Heart left ventricle (tissue), 16 donors: ENCODE results near the gene TDRD10. TPM values are rescaled to one million over a fixed set of nuclear protein-coding genes. Genes with fewer than 3 reads are reported as not detected.
A peak's percentile ranks its signal among the peaks of the same experiment; 100 is the strongest.
"Not testable (repeated sequence)": the region's sequence is repeated elsewhere in the genome, so short reads cannot be mapped to it uniquely, and the experiment has no call there.

Experiments used
- ATAC-seq, 4 donors: fragments of 200-7000 bp; cut with Tn5 transposase; one replicate each; pipeline ENCODE4 v1.9.1; 2020 to 2022; ENCODE audit warnings: moderate library complexity in 4 of 4, mild to moderate bottlenecking in 3 of 4, moderate number of reproducible peaks in 1 of 4
- DNase-seq, 5 donors: peaks; one replicate each; pipeline ENCODE4 v3.0.0-alpha.2; 2020
- H3K27ac ChIP-seq, 12 donors: fragments of 200-600 bp; sonication (generic) in 4 of 12; one replicate each; pipeline versions ENCODE4 v1.5.0 to v1.8.0; 2016 to 2022; ENCODE audit warnings: mild to moderate bottlenecking in 2 of 12
- H3K27me3 ChIP-seq, 9 donors: fragments of 200-600 bp; sonication (generic) in 2 of 9; one replicate each; pipeline versions ENCODE4 v1.5.1 to v1.8.0; 2016 to 2022; ENCODE audit warnings: mild to moderate bottlenecking in 3 of 9
- H3K36me3 ChIP-seq, 9 donors: fragments of 200-600 bp; sonication (generic) in 2 of 9; one replicate each; pipeline versions ENCODE4 v1.5.0 to v1.8.0; 2018 to 2022; ENCODE audit warnings: mild to moderate bottlenecking in 2 of 9
- H3K4me1 ChIP-seq, 12 donors: fragments of 200-600 bp; sonication (generic) in 4 of 12; one replicate each; pipeline versions ENCODE4 v1.5.0 to v1.8.0; 2016 to 2022; ENCODE audit warnings: mild to moderate bottlenecking in 3 of 12
- H3K4me3 ChIP-seq, 12 donors: fragments of 200-600 bp; sonication (generic) in 4 of 12; one replicate each; pipeline versions ENCODE4 v1.5.0 to v1.8.0; 2017 to 2022; ENCODE audit warnings: mild to moderate bottlenecking in 9 of 12, moderate library complexity in 4 of 12
- H3K9me3 ChIP-seq, 12 donors: fragments of 200-600 bp; sonication (generic) in 4 of 12; one replicate each; pipeline versions ENCODE4 v1.5.0 to v1.8.0; 2016 to 2022; ENCODE audit warnings: mild to moderate bottlenecking in 1 of 12
- CTCF ChIP-seq, 12 donors: fragments of 200-600 bp; sonication (generic) in 4 of 12; IDR thresholded peaks; one replicate each; pipeline versions ENCODE4 v1.5.0 to v1.8.0; 2018 to 2022; ENCODE audit warnings: antibody characterized with exemption in 12 of 12, mild to moderate bottlenecking in 5 of 12
- POLR2A ChIP-seq, 2 donors: fragments of 450-650 bp; IDR thresholded peaks; one replicate each; pipeline ENCODE4 v1.6.1; 2017; ENCODE audit warnings: antibody characterized with exemption in 2 of 2, mild to moderate bottlenecking in 2 of 2, moderate library complexity in 2 of 2
- WGBS, 4 donors: extraction: QIAGEN DNeasy Blood & Tissue Kit in 2 of 4; methylation state at CpG; one replicate each; pipeline versions ENCODE4 v1.1.5 to v1.1.7; 2013 to 2018; 5-methylcytosine and 5-hydroxymethylcytosine counted together
- intact Hi-C, 10 donors: fragments of 100-400 bp; cut with DNase I; formaldehyde crosslinking; loops; one replicate each; pipeline versions ENCODE4 v1.11.1 to v1.14.2; 2022
- polyA plus RNA-seq, 2 donors: library from polyadenylated mRNA; stranded (reverse); fragments of 200-250 nt; gene quantifications; one replicate each; pipeline ENCODE4 v1.2.3, GENCODE V29; 2013
- total RNA-seq, 9 donors: library from RNA; depleted of rRNA in 2 of 9; stranded (reverse); fragments of >200 nt in 2 of 9; fragmentation: NEBNext Ultra II Directional in 3 of 9; extraction: Animal tissue kit (Norgen Biotek cat#: 25700) in 3 of 9; gene quantifications; one replicate each; pipeline versions ENCODE4 v1.1.0 to v1.2.4, GENCODE V29; 2016 to 2023
- donor health status: ischemic (EF 13 %, LVEDD 7.1; RV severe dilation, severe dysfunction).
- donor health status: healthy with polysubstance abuse.
- donor health status: DM: no; HTN: yes; CAD: no.
- donor health status: DM: no; HTN: no; CAD: no.
- donor health status: ischemic (EF 25% LVEDD 6.9; RV normal size, moderate dysfunction).
- donor health status: ischemic (EF 25% LVEDD 5.7; RV mildly dilated, moderate dysfunction).
- donor health status: healthy.
- donor health status: DM: yes; HTN: yes; CAD: no.
- donor health status: ischemic (EF 35%, LVEDD 5.7; RV mildly dilated, moderate dysfunction).
- donor health status: nonischemic (EF 11% LVEDD 7.7; RV severe dilation, severe dysfunction).
- donor health status: DM: yes; HTN: yes; CAD: no.
- donor health status: PGD.
- donor health status: ischemic (EF 29% LVEDD 5.4; RV normal size, mild dysfunction).
- donor health status: nonischemic (EF 23%, LVEDD 6.1; RV moderate dilation, normal function).

TDRD10 gene
- total and polyA plus RNA-seq, 11 donors = 0.71 to 3.4 (median 1.9) TPM

- peaks cover 0 to 66% (median 15%) of the 10 kb centered on the region in 9 donors for H3K36me3 ChIP-seq
- H3K4me1 ChIP-seq = peaks cover 12 to 70% (median 32%) of the 10 kb centered on the region in 12 donors
- intact Hi-C loops = loop anchor here in 5 of 10 donors (2.0 to 5.0 kb wide), 7 partner anchors 17 to 578 kb away; partner anchors contain the start of genes EFNA4 (in 1 of the 5), SHE (in 1 of the 5) and TDRD10 (in 1 of the 5)
- no peak overlapping the region for H3K4me3 ChIP-seq
- no peaks in the 10 kb centered on the region for H3K27me3 ChIP-seq
- no peak for DNase-seq
- no peak for TF ChIP-seq CTCF (IDR thresholded peaks at IDR 0.05)
- TF ChIP-seq POLR2A (IDR thresholded peaks at IDR 0.05) = no peak
- 70 to 71% (median 71%) methylated on average over 14 of the region's 14 CpGs for WGBS, 4 donors
- peak overlapping the region; percentile 58 to 88 (median 78) for H3K27ac ChIP-seq
- H3K9me3 ChIP-seq = no peaks in the 10 kb centered on the region
- ATAC-seq = peak; percentile 28 to 69 (median 57)
These were observed 17.8 kb upstream of the TDRD10 start for GRCh38 chr1:154483941-154484803.

- ATAC-seq (peak; percentile 84 to 97 (median 89)), DNase-seq (peak in 4 of 5 donors; percentile 69 to 82 (median 78))
- Histone ChIP-seq H3K36me3 (peaks cover 0 to 66% (median 15%) of the 10 kb centered on the region in 9 donors), H3K27me3 (no peaks in the 10 kb centered on the region), H3K27ac (peak overlapping the region in 11 of 12 donors; percentile 58 to 88 (median 77)), H3K9me3 (no peaks in the 10 kb centered on the region), H3K4me1 (peaks cover 12 to 73% (median 37%) of the 10 kb centered on the region in 12 donors), H3K4me3 (no peak overlapping the region)
- intact Hi-C loops = loop anchor here in 2 of 10 donors (1.0 to 2.0 kb wide), 3 partner anchors 8 to 18 kb away; partner anchors contain the start of genes SHE (in 1 of the 2) and TDRD10 (in 1 of the 2)
- no peak for TF ChIP-seq POLR2A (IDR thresholded peaks at IDR 0.05)
- no peak for TF ChIP-seq CTCF (IDR thresholded peaks at IDR 0.05)
- WGBS, 4 donors = 58 to 71% (median 62%) methylated on average over 5 of the region's 5 CpGs
These were observed 16.9 kb upstream of the TDRD10 start for GRCh38 chr1:154485106-154485505.

- Histone ChIP-seq H3K27me3 (no peaks in the 10 kb centered on the region), H3K27ac (peak overlapping the region; percentile 32 to 79 (median 69)), H3K36me3 (peaks cover 0 to 63% (median 15%) of the 10 kb centered on the region in 9 donors), H3K4me3 (no peak overlapping the region), H3K9me3 (no peaks in the 10 kb centered on the region), H3K4me1 (peaks cover 9 to 73% (median 41%) of the 10 kb centered on the region in 12 donors)
- ATAC-seq = no peak
- WGBS, 4 donors = 52 to 63% (median 58%) methylated on average over 7 of the region's 7 CpGs
- DNase-seq = no peak
- no peak for TF ChIP-seq POLR2A (IDR thresholded peaks at IDR 0.05)
- no peak for TF ChIP-seq CTCF (IDR thresholded peaks at IDR 0.05)
- intact Hi-C loops = loop anchor here in 2 of 10 donors (1.0 to 2.0 kb wide), 3 partner anchors 7 to 17 kb away; partner anchors contain the start of genes SHE (in 1 of the 2) and TDRD10 (in 1 of the 2)
These were observed 16.0 kb upstream of the TDRD10 start for GRCh38 chr1:154485910-154486496.

- ATAC-seq, H3K4me3 ChIP-seq, DNase-seq, intact Hi-C loops, H3K9me3 ChIP-seq, H3K27me3 ChIP-seq: not testable (repeated sequence)
- 61 to 83% (median 70%) methylated on average over 5 of the region's 5 CpGs for WGBS, 4 donors
- H3K27ac ChIP-seq = peak overlapping the region; percentile 32 to 79 (median 69)
- peaks cover 9 to 73% (median 43%) of the 10 kb centered on the region in 12 donors for H3K4me1 ChIP-seq
- peaks cover 0 to 63% (median 15%) of the 10 kb centered on the region in 9 donors for H3K36me3 ChIP-seq
These were observed 15.3 kb upstream of the TDRD10 start for GRCh38 chr1:154486756-154487155.
